Medulla oblongata (tissue), 1 donor: Measurements from ENCODE around the gene UBE2O.

Experiments
- DNase-seq: peaks from one replicate; pipeline ENCODE4 v3.0.0-alpha.2; 2015; ENCODE audit errors: extremely low spot score

Gene UBE2O

GRCh38 chr17:76439314-76439928 lies 13.5 kb downstream of the UBE2O start:
- DNase-seq: no peak

GRCh38 chr17:76438906-76439305 lies 14.0 kb downstream of the UBE2O start:
- no peak for DNase-seq

GRCh38 chr17:76437467-76438402 lies 15.2 kb downstream of the UBE2O start:
- no peak for DNase-seq

GRCh38 chr17:76435751-76436150 lies 17.2 kb downstream of the UBE2O start:
- DNase-seq: no peak

GRCh38 chr17:76434870-76435269 lies 18.1 kb downstream of the UBE2O start:
- DNase-seq: no peak

GRCh38 chr17:76433693-76434092 lies 19.3 kb downstream of the UBE2O start:
- no peak for DNase-seq

GRCh38 chr17:76432712-76433336 lies 20.1 kb downstream of the UBE2O start:
- DNase-seq: no peak

- DNase-seq: no peak
Measured at GRCh38 chr17:76432004-76432403, 20.9 kb downstream of the UBE2O start.

- no peak for DNase-seq
Measured at GRCh38 chr17:76431509-76431908, 21.4 kb downstream of the UBE2O start.

GRCh38 chr17:76428511-76428910 lies 24.4 kb downstream of the UBE2O start:
- DNase-seq: no peak

- DNase-seq: no peak
Measured at GRCh38 chr17:76427501-76428231, 25.3 kb downstream of the UBE2O start.

- DNase-seq: no peak
Measured at GRCh38 chr17:76426853-76427252, 26.1 kb downstream of the UBE2O start.

- DNase-seq: no peak
Measured at GRCh38 chr17:76422860-76423259, 30.1 kb downstream of the UBE2O start.

GRCh38 chr17:76422406-76422805 lies 30.5 kb downstream of the UBE2O start:
- no peak for DNase-seq

- peak; percentile 46 for DNase-seq
Measured at GRCh38 chr17:76421044-76421407, 31.9 kb downstream of the UBE2O start.

- DNase-seq: no peak
Measured at GRCh38 chr17:76420356-76421043, 32.5 kb downstream of the UBE2O start.

GRCh38 chr17:76419576-76420260 lies 33.2 kb downstream of the UBE2O start:
- no peak for DNase-seq

- DNase-seq: no peak
Measured at GRCh38 chr17:76417499-76418143, 35.3 kb downstream of the UBE2O start.

GRCh38 chr17:76416899-76417298 lies 36.1 kb downstream of the UBE2O start:
- no peak for DNase-seq

GRCh38 chr17:76416457-76416856 lies 36.5 kb downstream of the UBE2O start:
- DNase-seq: no peak
